ENCODE measurements around the gene JOSD2.

Gene JOSD2

DNA sequence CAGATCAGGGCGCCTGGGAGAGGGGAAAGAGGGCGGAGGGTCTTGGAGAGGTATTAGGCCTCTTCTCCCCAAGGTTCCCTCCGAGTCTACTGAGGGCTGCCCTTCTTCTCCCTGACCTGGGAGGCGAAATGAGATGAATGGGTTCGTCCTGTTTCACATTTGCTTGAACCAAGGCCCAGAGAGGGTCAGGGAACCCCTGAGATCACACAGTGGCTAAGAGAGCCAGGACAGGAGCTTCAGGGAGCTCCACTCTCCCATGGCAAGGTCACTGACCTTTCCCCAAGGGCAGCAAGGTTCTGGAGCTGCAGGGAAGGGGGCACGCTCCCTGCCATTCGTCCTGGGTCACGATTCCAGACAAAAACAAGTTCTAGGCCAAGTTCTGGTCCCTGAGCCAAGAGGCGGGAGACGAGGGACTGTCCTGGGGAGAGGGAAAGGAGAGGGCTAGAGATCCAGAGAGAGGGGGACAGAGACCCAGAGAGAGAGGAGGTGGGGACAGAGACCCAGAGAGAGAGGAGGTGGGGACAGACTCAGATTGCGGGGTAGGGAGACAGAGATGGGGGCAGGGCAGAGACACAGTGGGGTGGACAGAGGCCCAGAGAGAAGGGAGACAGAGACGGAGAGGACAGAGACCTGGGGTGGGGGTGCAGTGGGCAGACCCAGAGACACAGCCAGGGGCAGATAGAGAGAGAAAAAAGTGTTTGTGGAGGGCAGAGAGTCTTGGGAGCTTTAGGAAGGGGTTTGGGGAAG is 2.2 kb upstream of the JOSD2 start:
- no peak for DNase-seq

- no peak for DNase-seq
These were observed 1.4 kb upstream of the JOSD2 start for GRCh38 chr19:50512112-50512998.

DNA sequence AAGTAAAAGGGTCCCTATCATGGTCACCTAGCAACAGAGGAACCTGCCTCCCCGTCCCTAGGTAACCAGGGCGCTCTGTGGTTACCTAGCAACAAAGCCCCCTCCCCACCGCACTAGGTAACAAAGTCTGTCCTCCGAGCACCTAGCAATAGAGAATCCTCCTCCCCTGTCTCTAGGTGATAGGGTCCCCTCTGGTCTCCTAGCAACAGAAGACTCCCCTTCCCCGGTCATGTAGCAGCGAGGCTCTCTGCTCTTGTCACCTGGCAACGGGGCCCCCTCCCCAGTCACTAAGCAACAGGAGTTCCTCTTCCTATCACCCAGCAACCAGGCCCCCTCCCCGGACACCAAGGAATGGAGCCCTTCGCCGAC is 307 bp downstream of the JOSD2 start:
- DNase-seq: no peak

- no peak for DNase-seq
These were observed 795 bp downstream of the JOSD2 start for GRCh38 chr19:50510121-50510670.

DNA sequence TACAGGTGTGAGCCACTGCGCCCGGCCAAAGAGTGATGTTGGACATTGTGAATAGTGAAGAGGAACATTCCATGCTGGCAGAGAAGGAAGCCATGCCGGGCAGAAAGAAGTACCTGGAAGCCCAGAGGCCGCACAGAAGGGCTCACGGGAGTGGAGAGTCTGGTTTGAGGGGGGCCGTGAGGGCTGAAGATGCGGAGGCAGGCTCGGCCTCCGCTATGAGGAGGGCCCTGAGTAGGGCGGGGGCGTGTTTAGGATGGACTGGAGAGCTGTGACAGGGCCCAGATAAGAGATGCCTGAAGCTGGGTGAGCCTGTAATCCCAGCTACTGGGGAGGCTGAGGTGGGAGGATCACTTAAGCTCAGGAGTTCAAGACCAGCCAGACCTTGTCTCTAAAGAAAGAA is 1.6 kb downstream of the JOSD2 start:
- no peak for DNase-seq

DNA sequence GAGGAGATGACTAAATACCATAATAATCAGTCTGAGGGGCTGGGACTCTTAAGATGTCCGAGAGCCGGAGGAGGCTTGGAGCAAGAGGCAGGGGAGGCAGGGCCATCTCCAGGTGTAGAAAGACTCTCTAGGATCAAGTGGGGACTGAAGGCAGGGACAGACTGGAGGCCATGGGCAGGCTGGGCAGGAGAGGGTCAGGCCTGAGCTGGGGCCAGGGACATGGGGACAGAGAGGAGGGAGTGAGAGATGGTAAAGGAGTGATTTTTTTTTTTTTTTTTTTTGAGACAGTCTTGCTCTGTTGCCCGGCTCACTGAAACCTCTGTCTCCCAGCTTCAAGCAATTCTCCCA is 2.2 kb downstream of the JOSD2 start:
- no peak for DNase-seq

DNA sequence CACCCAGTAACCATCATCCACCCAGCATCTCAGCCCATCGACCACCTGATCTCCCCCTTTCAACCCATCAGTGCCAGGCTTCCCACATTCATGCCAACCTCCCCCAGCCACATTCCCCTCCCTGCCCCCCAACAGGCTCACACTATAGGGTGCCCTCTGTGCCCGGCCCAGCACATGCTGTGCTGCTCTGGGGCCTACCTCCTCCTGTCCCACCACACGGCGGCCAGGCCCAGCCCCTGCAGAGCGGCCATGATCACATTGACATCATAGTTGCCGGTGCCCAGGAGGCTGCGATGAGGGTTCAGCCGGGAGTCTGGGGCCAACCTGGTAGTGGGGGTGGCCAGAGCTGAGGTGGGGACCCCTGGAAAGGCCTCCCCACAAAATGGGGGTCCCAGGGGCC is 3.6 kb downstream of the JOSD2 start:
- DNase-seq: no peak

DNA sequence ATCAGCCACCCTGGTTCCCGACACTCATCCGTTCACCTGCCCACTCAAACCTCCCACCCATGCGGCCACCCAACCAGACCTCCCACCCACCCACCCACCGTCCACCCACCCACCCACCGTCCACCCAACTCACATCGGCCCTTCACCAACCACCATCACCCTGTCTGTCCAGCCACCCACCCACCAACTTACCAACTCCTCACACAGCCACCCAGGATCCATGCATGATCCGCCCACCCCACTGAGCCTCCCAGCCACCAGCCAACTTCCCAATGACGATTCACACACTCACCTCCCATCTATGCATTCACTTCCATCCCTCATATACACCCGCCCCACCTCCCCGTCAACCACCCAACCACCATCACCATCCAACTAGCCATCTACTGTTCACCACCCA is 4.3 kb downstream of the JOSD2 start:
- DNase-seq: no peak

GRCh38 chr19:50505856-50506611 is 5.0 kb downstream of the JOSD2 start:
- DNase-seq: no peak

GRCh38 chr19:50501568-50502475 is 9.2 kb downstream of the JOSD2 start:
- no peak for DNase-seq

DNA sequence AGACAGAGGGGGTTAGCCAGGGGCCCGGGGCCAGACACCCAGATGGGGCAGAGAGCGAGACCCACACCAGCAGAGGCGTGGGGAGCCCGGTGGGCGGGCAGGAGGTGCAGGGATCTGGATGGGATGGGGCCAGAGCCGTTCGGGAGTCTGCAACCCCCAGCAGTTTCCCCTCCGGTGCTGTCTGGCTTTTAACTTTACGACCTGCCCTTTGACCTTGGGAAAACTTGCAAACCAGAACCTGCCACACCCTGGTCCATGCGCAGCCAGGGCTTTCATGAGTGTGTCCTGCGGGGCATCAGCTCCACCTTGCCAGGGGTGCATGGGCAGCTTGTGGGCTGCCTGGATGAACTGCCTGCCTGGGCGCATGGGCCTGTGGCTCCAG is 9.8 kb downstream of the JOSD2 start:
- DNase-seq: no peak

DNA sequence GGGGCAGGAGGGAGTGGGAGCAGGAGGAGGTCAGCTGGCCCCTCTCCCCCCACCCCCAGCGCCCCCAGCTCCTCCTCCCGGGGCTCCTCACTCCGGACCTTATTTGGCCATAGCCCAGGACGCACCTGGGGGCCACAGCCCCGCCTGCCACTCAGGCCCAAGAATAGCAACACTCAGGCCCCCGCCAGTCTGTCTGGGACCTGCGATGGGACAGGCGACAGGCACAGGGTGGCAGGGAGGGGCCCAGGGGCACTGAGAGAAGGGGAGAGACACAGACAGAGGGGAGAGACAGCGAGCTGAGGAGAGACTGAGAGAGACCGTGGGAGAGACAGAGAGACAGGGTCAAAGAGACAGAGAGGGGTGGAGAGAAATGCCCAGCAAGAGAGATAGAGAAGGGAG is 10.2 kb downstream of the JOSD2 start:
- DNase-seq: no peak

DNA sequence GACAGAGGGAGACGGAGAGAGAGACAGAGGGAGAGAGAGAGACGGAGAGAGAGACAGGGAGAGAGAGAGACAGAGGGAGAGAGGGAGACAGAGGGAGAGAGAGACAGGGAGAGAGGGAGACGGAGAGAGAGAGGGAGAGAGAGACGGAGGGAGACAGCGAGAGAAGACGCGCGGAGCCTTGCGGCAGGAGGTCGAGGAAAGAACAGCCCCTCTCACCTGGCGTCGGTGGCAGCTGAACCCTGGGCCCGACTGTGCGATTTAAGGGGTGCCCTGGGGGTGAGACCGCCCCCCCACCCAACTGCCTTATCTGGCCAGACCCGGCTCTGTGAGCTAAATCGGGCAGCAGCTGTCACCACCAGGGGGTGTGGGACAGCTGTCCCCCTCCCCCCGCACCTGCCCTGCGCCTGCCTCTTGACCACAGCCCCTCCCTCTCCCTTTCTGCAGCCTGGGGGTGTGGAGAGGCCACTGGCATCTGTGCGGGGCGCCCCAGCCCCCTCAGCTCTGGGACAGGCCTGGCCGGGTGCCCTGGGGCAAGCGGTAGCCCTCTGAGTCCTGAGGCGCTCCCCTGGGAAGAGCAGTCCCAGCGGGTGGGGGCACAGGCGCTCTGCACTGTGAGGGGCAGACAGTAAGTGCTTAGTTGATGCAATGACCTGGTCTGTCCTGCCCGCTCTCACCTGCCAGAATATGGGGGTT is 10.8 kb downstream of the JOSD2 start:
- DNase-seq: no peak

- no peak for DNase-seq
These were observed 12.6 kb downstream of the JOSD2 start for GRCh38 chr19:50498219-50499056.

- no peak for DNase-seq
These were observed 14.0 kb downstream of the JOSD2 start for GRCh38 chr19:50497022-50497405.

- DNase-seq: no peak
These were observed 14.6 kb downstream of the JOSD2 start for GRCh38 chr19:50496189-50497021.

DNA sequence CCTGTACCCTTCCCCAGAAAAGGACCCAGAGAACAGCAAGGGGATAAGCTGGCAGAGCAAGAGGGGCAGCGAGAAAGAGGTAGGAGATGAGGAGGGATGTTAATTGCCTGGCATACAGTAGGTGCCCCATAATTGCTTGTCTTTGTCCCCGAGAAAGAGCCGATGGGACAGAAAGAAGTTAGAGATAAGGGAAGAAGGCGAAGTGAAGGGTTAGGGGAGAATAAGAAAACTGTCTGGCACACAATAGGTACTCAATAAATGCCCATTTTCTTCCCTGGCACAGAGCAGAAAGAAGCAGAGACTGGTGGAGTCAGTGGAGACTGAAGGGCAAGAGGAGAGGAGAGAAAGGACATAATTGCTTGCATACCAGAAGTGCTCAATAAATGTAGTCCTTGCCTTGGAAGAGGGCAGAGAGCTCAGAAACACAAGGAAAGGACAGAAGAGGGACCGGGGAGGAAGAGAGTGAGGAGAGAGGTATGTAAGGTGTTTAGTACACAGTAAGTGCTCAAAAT is 15.9 kb downstream of the JOSD2 start:
- no peak for DNase-seq

- no peak for DNase-seq
These were observed 16.6 kb downstream of the JOSD2 start for GRCh38 chr19:50494186-50495019.

- no peak for DNase-seq
These were observed 17.8 kb downstream of the JOSD2 start for GRCh38 chr19:50493171-50493570.

All from NCI-H446 (cell line).